ENCODE data around the gene TJP3. TPM values are rescaled to one million over a fixed set of nuclear protein-coding genes. Genes with fewer than 3 reads are reported as not detected.

The TJP3 gene
- polyA plus RNA-seq, 1 donor from 2014 or later, result 0.15 TPM

DNA sequence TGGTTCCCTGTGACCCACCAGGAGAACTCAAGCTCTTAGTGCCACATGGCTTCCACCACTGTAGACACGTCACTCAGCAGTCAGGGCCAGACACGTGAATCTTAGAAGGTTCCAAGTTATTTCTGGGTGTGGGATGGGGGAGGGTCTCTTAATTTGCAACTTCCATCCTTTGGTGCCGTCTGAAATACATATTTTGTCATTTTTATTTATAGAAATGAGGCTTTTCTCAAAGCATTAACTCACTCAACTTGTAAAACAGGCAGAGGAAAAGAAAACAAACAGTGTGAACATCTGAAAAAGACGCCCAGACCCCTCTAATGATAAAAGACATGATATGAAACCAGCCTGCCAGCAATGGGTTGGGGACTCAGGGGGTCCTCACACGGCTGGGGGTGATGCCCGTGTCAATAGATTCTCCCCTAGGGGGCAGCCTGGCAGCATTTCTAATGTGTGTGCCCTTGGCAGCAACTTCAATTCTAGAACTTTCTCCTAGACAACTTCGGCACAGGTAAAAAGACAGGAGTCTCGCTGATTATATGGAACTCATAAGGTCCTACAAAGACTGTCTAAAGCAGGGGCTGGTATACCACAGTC, 23.3 kb upstream of the TJP3 start:
- no peak overlapping the region for H2AFZ ChIP-seq (ENCODE audit: low read depth, low read length)
- H3K36me3 ChIP-seq (ENCODE audit: insufficient read depth, low read length), result no peaks in the 10 kb centered on the region
- no peak overlapping the region for H3K9ac ChIP-seq (ENCODE audit: low read length)
- no peak overlapping the region for H3K27ac ChIP-seq (ENCODE audit: low read length)
- no peaks in the 10 kb centered on the region for H3F3A ChIP-seq (ENCODE audit: insufficient read depth, low read length, poor library complexity, severe bottlenecking)
- no peak overlapping the region for H3K4me2 ChIP-seq (ENCODE audit: low read length)
- H3K9me3 ChIP-seq (ENCODE audit: low read length), result no peaks in the 10 kb centered on the region
- H3K4me3 ChIP-seq (ENCODE audit: low read length), result no peak overlapping the region
- H3K9me2 ChIP-seq (ENCODE audit: insufficient read depth, low read length), result no peaks in the 10 kb centered on the region
- no peak for TF ChIP-seq MXI1 (conservative IDR thresholded peaks at IDR 0.05; ENCODE audit: poor library complexity, severe bottlenecking)
- TF ChIP-seq, protein P1, sequence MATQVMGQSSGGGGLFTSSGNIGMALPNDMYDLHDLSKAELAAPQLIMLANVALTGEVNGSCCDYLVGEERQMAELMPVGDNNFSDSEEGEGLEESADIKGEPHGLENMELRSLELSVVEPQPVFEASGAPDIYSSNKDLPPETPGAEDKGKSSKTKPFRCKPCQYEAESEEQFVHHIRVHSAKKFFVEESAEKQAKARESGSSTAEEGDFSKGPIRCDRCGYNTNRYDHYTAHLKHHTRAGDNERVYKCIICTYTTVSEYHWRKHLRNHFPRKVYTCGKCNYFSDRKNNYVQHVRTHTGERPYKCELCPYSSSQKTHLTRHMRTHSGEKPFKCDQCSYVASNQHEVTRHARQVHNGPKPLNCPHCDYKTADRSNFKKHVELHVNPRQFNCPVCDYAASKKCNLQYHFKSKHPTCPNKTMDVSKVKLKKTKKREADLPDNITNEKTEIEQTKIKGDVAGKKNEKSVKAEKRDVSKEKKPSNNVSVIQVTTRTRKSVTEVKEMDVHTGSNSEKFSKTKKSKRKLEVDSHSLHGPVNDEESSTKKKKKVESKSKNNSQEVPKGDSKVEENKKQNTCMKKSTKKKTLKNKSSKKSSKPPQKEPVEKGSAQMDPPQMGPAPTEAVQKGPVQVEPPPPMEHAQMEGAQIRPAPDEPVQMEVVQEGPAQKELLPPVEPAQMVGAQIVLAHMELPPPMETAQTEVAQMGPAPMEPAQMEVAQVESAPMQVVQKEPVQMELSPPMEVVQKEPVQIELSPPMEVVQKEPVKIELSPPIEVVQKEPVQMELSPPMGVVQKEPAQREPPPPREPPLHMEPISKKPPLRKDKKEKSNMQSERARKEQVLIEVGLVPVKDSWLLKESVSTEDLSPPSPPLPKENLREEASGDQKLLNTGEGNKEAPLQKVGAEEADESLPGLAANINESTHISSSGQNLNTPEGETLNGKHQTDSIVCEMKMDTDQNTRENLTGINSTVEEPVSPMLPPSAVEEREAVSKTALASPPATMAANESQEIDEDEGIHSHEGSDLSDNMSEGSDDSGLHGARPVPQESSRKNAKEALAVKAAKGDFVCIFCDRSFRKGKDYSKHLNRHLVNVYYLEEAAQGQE (IDR thresholded peaks at IDR 0.05; ENCODE audit: borderline replicate concordance), result no peak
- TF ChIP-seq, protein P2, sequence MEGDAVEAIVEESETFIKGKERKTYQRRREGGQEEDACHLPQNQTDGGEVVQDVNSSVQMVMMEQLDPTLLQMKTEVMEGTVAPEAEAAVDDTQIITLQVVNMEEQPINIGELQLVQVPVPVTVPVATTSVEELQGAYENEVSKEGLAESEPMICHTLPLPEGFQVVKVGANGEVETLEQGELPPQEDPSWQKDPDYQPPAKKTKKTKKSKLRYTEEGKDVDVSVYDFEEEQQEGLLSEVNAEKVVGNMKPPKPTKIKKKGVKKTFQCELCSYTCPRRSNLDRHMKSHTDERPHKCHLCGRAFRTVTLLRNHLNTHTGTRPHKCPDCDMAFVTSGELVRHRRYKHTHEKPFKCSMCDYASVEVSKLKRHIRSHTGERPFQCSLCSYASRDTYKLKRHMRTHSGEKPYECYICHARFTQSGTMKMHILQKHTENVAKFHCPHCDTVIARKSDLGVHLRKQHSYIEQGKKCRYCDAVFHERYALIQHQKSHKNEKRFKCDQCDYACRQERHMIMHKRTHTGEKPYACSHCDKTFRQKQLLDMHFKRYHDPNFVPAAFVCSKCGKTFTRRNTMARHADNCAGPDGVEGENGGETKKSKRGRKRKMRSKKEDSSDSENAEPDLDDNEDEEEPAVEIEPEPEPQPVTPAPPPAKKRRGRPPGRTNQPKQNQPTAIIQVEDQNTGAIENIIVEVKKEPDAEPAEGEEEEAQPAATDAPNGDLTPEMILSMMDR (IDR thresholded peaks at IDR 0.05; ENCODE audit: poor library complexity, severe bottlenecking), result no peak
- H3K79me2 ChIP-seq (replicated peaks; ENCODE audit: insufficient read depth, low read length), result peaks cover 4% of the 10 kb centered on the region
- H3K27me3 ChIP-seq (ENCODE audit: insufficient read depth, low read depth, low read length), result no peaks in the 10 kb centered on the region
- H4K20me1 ChIP-seq (ENCODE audit: insufficient read depth), result no peaks in the 10 kb centered on the region

DNA sequence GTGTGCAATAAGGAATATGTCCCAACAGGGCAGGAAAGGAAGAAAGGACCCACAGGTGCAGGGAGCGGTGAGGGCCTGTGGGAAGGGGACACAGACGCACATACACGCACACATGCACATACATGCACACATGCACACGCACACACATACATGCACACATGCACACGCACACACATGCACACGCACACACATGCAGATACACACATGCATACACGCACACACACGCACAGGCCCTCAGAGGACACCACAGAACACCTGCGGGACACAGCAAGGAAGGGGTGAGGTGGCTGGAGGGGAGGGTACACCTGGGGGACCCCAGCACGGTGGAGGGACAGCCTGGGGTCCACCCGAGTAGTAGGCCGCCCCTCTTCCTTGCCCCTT, 20.8 kb upstream of the TJP3 start:
- H3K9me2 ChIP-seq (ENCODE audit: insufficient read depth, low read length), result no peaks in the 10 kb centered on the region
- H3K9me3 ChIP-seq (ENCODE audit: low read length), result no peaks in the 10 kb centered on the region
- no peak overlapping the region for H3K27ac ChIP-seq (ENCODE audit: low read length)
- no peak overlapping the region for H2AFZ ChIP-seq (ENCODE audit: low read depth, low read length)
- H3K79me2 ChIP-seq (replicated peaks; ENCODE audit: insufficient read depth, low read length), result peaks cover 4% of the 10 kb centered on the region
- no peak for TF ChIP-seq SMC3 (conservative IDR thresholded peaks at IDR 0.05; ENCODE audit: poor library complexity)
- TF ChIP-seq, protein P1 (IDR thresholded peaks at IDR 0.05; ENCODE audit: borderline replicate concordance), result no peak
- no peak for TF ChIP-seq TAF1 (IDR thresholded peaks at IDR 0.05; ENCODE audit: low read depth)
- no peak for TF ChIP-seq RAD21 (conservative IDR thresholded peaks at IDR 0.05)
- TF ChIP-seq, protein P2 (IDR thresholded peaks at IDR 0.05; ENCODE audit: poor library complexity, severe bottlenecking), result no peak
- no peak for TF ChIP-seq EZH2 (IDR thresholded peaks at IDR 0.05; ENCODE audit: borderline replicate concordance, insufficient read depth, low read length, poor library complexity, severe bottlenecking)
- no peak for TF ChIP-seq POLR2AphosphoS5 (IDR thresholded peaks at IDR 0.05)
- TF ChIP-seq EP300 (conservative IDR thresholded peaks at IDR 0.05; ENCODE audit: poor library complexity, severe bottlenecking), result no peak
- no peak for TF ChIP-seq MXI1 (conservative IDR thresholded peaks at IDR 0.05; ENCODE audit: poor library complexity, severe bottlenecking)
- no peaks in the 10 kb centered on the region for H3K36me3 ChIP-seq (ENCODE audit: insufficient read depth, low read length)
- no peak overlapping the region for H3K9ac ChIP-seq (ENCODE audit: low read length)
- H3K4me2 ChIP-seq (ENCODE audit: low read length), result no peak overlapping the region
- H3K27me3 ChIP-seq (ENCODE audit: insufficient read depth, low read depth, low read length), result no peaks in the 10 kb centered on the region
- H3F3A ChIP-seq (ENCODE audit: insufficient read depth, low read length, poor library complexity, severe bottlenecking), result no peaks in the 10 kb centered on the region
- H4K20me1 ChIP-seq (ENCODE audit: insufficient read depth), result no peaks in the 10 kb centered on the region
- H3K4me3 ChIP-seq (ENCODE audit: low read length), result no peak overlapping the region

All from neural cell (in vitro differentiated cells).